Activated CD4-positive, alpha-beta T cell treated with anti-CD3 and anti-CD28 coated beads, Interleukin-2, amount 10 ng/mL, durations not matched to agents 7 days and 5 days (primary cell): Measurements from ENCODE around the gene FSIP2. TPM values are rescaled to one million over a fixed set of nuclear protein-coding genes. Genes with fewer than 3 reads are reported as not detected.
"Not testable (repeated sequence)": the region's sequence is repeated elsewhere in the genome, so short reads cannot be mapped to it uniquely, and the experiment has no call there.

Source experiments
- CTCF ChIA-PET: fragments of 350-600 bp; sonication (Branson Sonifier 250); formaldehyde crosslinking; loops from one replicate; lab custom pipeline; 2021; ENCODE audit warnings: antibody characterized with exemption; lab: Charles Lee
- POLR2A ChIA-PET: fragments of 350-600 bp; sonication (Branson Sonifier 250); formaldehyde crosslinking; loops from one replicate; lab custom pipeline; 2021; ENCODE audit warnings: antibody characterized with exemption; lab: Charles Lee
- DNase-seq: peaks from one replicate; pipeline ENCODE4 v3.0.0-alpha.2; 2020
- H3K27ac Mint-ChIP-seq: one replicate; pipeline ENCODE4 v1.8.0; 2021; ENCODE audit warnings: mild to moderate bottlenecking, moderate library complexity, mixed read lengths
- H3K27me3 Mint-ChIP-seq: one replicate; pipeline ENCODE4 v1.8.0; 2021; ENCODE audit warnings: mixed read lengths
- H3K36me3 Mint-ChIP-seq: one replicate; pipeline ENCODE4 v1.8.0; 2021; ENCODE audit warnings: low read depth, mixed read lengths
- H3K4me1 Mint-ChIP-seq: one replicate; pipeline ENCODE4 v1.8.0; 2021; ENCODE audit warnings: mixed read lengths
- H3K4me3 Mint-ChIP-seq: one replicate; pipeline ENCODE4 v1.8.0; 2021; ENCODE audit warnings: mild to moderate bottlenecking, moderate library complexity, mixed read lengths
- H3K9me3 Mint-ChIP-seq: one replicate; pipeline ENCODE4 v1.8.0; 2021; ENCODE audit warnings: mixed read lengths
- total RNA-seq, 2 experiments: library from RNA; stranded (reverse); gene quantifications; one replicate each; pipeline ENCODE4 v1.2.3, GENCODE V29; 2021

The FSIP2 gene
- total RNA-seq, 2 experiments from 2014 or later = 0.17 TPM

DNA sequence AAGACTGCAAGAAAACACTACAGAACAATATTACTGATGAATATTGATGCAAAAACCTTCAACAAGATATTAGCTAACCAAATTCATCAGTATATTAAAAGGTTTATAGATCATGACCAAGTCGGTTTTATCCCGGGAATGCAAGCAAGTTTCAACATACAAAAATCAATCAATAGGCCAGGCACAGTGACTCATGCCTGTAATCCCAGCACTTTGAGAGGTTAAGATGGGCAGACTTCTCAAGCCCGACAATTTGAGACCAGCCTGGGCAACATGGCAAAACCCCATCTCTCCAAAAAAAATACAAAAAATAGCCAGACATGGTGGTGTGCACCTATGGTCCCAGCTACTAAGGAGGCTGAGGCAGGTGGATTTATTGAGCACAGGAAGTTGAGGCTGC lies 82.9 kb downstream of the FSIP2 start:
- Mint-ChIP-seq H3K27ac (no peak overlapping the region), H3K9me3 (no peaks in the 10 kb centered on the region), H3K4me1 (no peaks in the 10 kb centered on the region), H3K27me3 (no peaks in the 10 kb centered on the region), H3K36me3 (no peaks in the 10 kb centered on the region), H3K4me3 (no peak overlapping the region)
- ChIA-PET CTCF (no interaction called here), POLR2A (no interaction called here)
- no peak for DNase-seq

DNA sequence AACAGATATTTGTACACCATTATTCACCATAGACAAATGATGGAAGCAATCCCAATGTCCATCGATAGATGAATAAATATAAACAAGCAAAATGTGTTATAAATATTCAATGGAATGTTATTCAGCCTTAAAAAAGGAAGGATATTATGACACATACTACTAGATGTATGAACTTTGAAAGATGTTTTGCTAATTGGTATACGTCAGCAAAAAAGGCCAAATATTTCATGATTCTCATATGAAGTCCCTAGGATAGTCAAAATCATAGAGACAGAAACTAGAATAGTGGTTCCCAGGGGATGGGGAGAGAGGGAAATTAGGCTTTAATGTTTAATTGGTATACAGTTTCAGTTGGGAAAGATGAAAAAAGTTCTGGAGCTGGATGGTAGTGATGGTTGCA lies 85.2 kb downstream of the FSIP2 start:
- no peak for DNase-seq
- Mint-ChIP-seq H3K4me1 (no peaks in the 10 kb centered on the region), H3K36me3 (no peaks in the 10 kb centered on the region), H3K9me3 (no peaks in the 10 kb centered on the region), H3K27ac (no peak overlapping the region), H3K27me3 (no peaks in the 10 kb centered on the region), H3K4me3 (no peak overlapping the region)
- CTCF ChIA-PET = no interaction called here
- POLR2A ChIA-PET = no interaction called here

DNA sequence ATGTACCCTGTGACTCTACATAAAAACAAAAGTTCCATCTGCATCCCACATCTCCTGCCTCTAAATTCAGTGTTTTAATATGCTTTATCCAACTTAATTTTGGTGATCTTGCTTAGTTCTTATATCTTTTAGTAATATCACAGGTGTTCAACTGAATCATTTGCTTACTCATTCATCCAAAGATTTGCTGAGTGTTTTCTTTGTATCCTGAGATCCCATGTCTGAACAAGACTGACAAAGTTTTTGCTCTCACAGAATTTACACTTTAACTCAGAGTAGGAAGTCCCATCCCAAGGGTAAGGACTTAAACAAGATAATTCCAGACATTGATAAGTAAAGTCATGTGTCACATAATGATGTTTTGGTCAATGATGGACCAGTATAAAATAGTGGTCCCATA lies 87.0 kb downstream of the FSIP2 start:
- Mint-ChIP-seq H3K4me3 (no peak overlapping the region), H3K27ac (no peak overlapping the region), H3K36me3 (no peaks in the 10 kb centered on the region), H3K27me3 (no peaks in the 10 kb centered on the region), H3K4me1 (no peaks in the 10 kb centered on the region), H3K9me3 (no peaks in the 10 kb centered on the region)
- POLR2A ChIA-PET = no interaction called here
- no peak for DNase-seq
- CTCF ChIA-PET = no interaction called here

DNA sequence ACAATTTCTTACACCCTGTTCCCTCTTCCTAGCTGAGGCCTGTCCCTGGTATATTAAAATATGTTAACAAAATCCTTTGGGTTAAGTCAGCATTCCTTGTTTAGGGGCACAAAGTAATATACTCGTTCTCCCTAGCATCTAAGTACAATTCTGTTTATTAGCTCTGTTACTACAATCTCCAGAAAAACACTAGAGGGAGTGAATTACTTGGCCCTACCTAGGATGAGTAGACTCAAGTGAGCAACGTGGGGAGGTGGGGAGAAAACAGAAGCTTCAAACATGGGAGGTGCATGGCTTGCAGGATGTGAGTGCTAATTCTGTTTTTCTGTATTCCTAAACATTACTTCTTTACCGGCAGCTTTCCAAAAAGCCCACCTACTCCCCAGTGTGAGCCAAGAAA lies 89.7 kb downstream of the FSIP2 start:
- no peaks in the 10 kb centered on the region for H3K4me1 Mint-ChIP-seq

DNA sequence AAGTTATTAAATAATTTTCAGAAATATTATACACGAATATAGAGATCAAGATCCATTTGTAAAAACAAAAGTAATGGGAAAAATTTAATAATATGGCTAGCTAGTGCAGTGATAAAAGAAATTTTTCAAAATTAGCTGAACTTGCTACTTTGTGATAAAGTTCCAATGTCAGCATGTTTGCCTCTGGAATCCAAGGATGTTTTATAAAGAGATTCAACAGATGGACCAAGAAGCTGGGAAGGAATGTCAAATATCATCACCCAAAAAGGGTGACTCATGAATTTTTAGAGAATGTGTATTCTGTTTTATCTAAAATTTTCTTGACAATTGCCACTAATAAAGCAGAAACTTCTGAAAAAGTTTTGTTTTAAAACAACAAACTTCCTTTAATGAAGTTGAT lies 95.3 kb downstream of the FSIP2 start:
- Mint-ChIP-seq H3K27me3 (no peaks in the 10 kb centered on the region), H3K9me3 (peaks cover 9% of the 10 kb centered on the region), H3K36me3 (no peaks in the 10 kb centered on the region), H3K4me3 (no peak overlapping the region), H3K27ac (no peak overlapping the region), H3K4me1 (no peaks in the 10 kb centered on the region)
- CTCF ChIA-PET = no interaction called here
- DNase-seq = no peak
- POLR2A ChIA-PET = no interaction called here

More for the DNA sequence above, 89.7 kb downstream of the FSIP2 start:
- ChIA-PET CTCF (no interaction called here), POLR2A (no interaction called here)
- Mint-ChIP-seq H3K9me3 (no peaks in the 10 kb centered on the region), H3K36me3 (no peaks in the 10 kb centered on the region), H3K27ac (no peak overlapping the region), H3K27me3 (no peaks in the 10 kb centered on the region), H3K4me3 (no peak overlapping the region)
- DNase-seq = no peak

DNA sequence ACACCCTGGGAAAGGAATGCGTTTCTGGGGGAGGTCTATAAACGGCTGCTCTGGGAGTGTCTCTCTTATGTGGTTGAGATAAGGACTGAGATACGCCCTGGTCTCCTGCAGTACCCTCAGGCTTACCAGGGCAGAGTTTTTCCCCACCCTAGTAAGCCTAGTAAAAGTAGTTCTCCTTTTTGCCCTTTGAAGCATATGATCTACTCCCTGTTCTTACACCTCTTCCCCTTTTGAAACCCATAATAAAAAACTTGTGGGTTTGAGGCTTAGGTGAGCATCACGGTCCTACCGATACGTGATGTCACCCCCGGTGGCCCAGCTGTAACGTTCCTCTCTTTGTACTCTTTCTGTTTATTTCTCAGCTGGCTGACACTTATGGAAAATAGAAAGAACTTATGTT lies 97.4 kb downstream of the FSIP2 start:
- H3K4me3 Mint-ChIP-seq = no peak overlapping the region
- POLR2A ChIA-PET = no interaction called here
- CTCF ChIA-PET = no interaction called here
- H3K27ac Mint-ChIP-seq = no peak overlapping the region
- no peak for DNase-seq
- no peaks in the 10 kb centered on the region for H3K4me1 Mint-ChIP-seq
- H3K27me3 Mint-ChIP-seq = no peaks in the 10 kb centered on the region
- peaks cover 9% of the 10 kb centered on the region for H3K9me3 Mint-ChIP-seq
- H3K36me3 Mint-ChIP-seq = no peaks in the 10 kb centered on the region

DNA sequence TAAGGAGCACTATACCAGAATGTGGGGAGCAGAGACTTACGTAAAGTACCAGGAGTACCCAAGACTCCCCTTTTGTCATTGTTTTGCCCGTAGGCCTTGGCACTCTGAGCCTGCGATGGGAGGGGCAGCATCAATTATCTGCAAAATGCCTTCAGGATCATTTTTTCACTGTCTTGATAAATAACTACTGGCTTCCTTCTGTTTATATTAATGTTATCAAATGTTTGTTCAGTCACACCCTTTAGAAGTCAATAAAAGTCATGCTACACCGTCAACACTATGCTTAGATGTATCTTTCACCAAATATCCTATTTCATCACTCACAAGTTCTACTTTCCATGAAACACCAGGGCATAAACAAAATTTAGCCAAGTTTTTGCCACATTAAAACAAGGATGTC lies 116.3 kb downstream of the FSIP2 start:
- no peaks in the 10 kb centered on the region for H3K27me3 Mint-ChIP-seq
- H3K9me3 Mint-ChIP-seq = peaks cover 7% of the 10 kb centered on the region
- H3K27ac Mint-ChIP-seq = no peak overlapping the region
- ChIA-PET POLR2A (no interaction called here), CTCF (no interaction called here)
- no peaks in the 10 kb centered on the region for H3K36me3 Mint-ChIP-seq
- H3K4me3 Mint-ChIP-seq = no peak overlapping the region
- no peaks in the 10 kb centered on the region for H3K4me1 Mint-ChIP-seq
- DNase-seq = no peak

DNA sequence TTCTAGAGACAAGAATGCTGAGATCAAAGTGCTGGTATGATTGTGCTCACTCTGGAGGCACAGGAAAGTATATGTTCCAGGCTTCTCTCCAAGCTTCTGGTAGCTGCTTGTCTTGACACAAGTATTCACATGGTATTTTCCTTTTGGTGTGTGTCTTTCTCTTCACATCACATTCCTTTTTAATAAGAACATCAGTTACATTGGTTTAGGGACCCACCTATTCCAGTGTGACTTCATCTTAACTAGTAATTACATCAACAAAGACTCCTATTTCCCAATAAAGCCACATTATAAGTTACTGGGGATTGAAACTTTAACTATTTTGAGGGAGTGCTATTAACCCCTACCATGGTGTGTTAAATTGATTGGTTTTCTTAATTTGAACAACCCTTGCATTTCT lies 119.1 kb downstream of the FSIP2 start:
- Mint-ChIP-seq H3K9me3 (peaks cover 7% of the 10 kb centered on the region), H3K36me3 (no peaks in the 10 kb centered on the region), H3K4me3 (no peak overlapping the region), H3K27me3 (no peaks in the 10 kb centered on the region), H3K27ac (no peak overlapping the region), H3K4me1 (no peaks in the 10 kb centered on the region)
- CTCF ChIA-PET = no interaction called here
- POLR2A ChIA-PET = no interaction called here
- no peak for DNase-seq

DNA sequence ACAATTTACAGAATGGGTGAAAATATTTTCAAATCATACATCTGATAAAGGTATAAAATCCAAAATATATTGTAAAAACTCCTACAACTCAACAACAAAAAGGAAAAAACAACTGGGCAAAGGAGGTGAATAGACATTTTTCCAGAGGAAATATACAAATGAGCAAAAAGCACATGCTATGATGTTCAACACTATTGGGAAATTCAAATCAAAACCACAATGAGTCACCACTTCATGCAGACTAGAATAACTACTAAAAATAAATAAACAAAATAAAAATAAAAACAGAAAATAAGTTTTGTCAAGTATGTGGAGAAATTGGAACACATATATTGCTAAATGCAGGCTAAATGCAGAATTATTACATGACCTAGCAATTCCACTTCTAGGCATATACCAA lies 120.9 kb downstream of the FSIP2 start:
- CTCF ChIA-PET = no interaction called here
- no peak for DNase-seq
- POLR2A ChIA-PET = no interaction called here
- Mint-ChIP-seq H3K27me3 (no peaks in the 10 kb centered on the region), H3K4me1 (no peaks in the 10 kb centered on the region), H3K27ac (no peak overlapping the region), H3K9me3 (peaks cover 10% of the 10 kb centered on the region), H3K4me3 (no peak overlapping the region), H3K36me3 (no peaks in the 10 kb centered on the region)

DNA sequence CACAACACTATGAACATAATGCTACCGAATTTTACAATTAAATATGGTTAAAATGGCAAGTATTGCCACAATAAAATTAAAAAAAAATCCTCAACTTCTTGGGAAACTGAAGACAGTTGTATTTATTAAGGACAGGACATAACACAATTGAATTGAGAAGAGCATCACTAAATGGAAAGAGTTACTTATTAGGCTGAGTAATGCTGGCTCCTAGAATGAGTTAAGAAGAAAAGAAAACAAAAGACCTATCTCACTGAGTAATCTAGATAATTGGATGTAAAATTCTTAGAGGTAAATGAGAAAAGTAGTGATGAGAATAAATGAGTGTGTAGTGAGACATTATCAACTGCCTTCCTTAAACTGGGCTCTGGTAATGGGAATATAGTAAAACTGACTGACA lies 121.7 kb downstream of the FSIP2 start:
- H3K27me3 Mint-ChIP-seq = no peaks in the 10 kb centered on the region
- no peak for DNase-seq
- POLR2A ChIA-PET = no interaction called here

DNA sequence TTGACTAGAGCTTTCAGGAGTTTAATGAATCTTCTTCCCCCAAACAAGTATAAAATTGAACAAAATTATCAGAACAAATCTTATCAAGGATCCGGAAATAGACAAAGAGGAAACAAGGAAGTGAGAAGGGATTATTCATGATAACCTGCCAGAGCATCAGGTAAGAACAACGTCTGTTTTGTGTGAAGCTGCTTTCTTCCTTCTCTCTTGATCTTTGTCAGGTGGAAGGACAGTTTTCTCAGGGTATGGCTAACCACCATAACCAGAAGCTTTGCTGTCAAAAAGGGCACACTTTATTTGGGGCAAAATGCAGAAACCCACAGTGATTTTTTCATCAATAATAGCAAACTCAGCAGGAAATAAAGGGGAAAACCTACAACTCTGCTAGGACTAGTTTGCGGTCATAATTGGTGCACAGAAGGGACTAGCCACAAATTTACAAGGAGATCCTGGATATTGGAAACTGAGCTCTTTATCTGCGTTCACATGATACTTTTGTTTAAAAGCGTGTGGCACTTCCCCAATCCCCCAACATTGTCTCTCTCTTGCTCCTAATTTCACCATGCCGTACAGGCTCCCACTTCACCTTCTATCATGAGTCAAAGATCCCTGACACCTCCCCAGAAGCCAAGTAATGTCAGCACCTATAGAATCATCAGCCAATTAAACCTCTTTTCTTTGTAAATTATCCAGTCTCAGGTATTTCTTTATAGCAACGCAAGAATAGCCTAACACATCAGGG lies 124.2 kb downstream of the FSIP2 start:
- ChIA-PET POLR2A (no interaction called here), CTCF (no interaction called here)
- no peaks in the 10 kb centered on the region for H3K36me3 Mint-ChIP-seq
- no peaks in the 10 kb centered on the region for H3K27me3 Mint-ChIP-seq
- DNase-seq = no peak
- H3K4me1 Mint-ChIP-seq = no peaks in the 10 kb centered on the region
- peaks cover 11% of the 10 kb centered on the region for H3K9me3 Mint-ChIP-seq
- no peak overlapping the region for H3K27ac Mint-ChIP-seq
- H3K4me3 Mint-ChIP-seq = no peak overlapping the region

More for the DNA sequence above, 121.7 kb downstream of the FSIP2 start:
- Mint-ChIP-seq H3K9me3 (peaks cover 11% of the 10 kb centered on the region), H3K36me3 (no peaks in the 10 kb centered on the region), H3K4me1 (no peaks in the 10 kb centered on the region), H3K4me3 (no peak overlapping the region), H3K27ac (no peak overlapping the region)
- CTCF ChIA-PET = no interaction called here

DNA sequence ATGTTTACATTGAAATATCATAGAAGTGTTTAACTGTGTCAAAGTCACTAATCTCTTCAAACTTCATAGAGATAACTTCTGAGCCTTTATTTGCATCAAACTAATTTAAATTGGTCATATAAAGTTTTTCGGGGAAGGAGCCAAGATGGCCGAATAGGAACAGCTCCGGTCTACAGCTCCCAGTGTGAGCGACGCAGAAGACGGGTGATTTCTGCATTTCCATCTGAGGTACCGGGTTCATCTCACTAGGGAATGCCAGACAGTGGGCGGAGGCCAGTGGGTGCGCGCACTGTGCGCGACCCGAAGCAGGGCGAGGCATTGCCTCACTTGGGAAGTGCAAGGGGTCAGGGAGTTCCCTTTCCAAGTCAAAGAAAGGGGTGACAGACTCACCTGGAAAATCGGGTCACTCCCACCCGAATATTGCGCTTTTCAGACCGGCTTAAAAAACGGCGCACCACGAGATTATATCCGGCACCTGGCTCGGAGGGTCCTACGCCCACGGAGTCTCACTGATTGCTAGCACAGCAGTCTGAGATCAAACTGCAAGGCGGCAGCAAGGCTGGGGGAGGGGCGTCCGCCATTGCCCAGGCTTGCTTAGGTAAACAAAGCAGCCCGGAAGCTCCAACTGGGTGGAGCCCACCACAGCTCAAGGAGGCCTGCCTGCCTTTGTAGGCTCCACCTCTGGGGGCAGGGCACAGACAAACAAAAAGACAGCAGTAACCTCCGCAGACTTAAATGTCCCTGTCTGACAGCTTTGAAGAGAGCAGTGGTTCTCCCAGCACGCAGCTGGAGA lies 126.1 kb downstream of the FSIP2 start:
- POLR2A ChIA-PET, H3K4me3 Mint-ChIP-seq, H3K4me1 Mint-ChIP-seq, H3K27me3 Mint-ChIP-seq, DNase-seq, H3K36me3 Mint-ChIP-seq, H3K27ac Mint-ChIP-seq, H3K9me3 Mint-ChIP-seq: not testable (repeated sequence)
- CTCF ChIA-PET = interaction anchor here (0.5 kb wide), 1 partner anchor 1111 kb away, joined by 3 read pairs; no protein-coding TSS in a partner anchor

DNA sequence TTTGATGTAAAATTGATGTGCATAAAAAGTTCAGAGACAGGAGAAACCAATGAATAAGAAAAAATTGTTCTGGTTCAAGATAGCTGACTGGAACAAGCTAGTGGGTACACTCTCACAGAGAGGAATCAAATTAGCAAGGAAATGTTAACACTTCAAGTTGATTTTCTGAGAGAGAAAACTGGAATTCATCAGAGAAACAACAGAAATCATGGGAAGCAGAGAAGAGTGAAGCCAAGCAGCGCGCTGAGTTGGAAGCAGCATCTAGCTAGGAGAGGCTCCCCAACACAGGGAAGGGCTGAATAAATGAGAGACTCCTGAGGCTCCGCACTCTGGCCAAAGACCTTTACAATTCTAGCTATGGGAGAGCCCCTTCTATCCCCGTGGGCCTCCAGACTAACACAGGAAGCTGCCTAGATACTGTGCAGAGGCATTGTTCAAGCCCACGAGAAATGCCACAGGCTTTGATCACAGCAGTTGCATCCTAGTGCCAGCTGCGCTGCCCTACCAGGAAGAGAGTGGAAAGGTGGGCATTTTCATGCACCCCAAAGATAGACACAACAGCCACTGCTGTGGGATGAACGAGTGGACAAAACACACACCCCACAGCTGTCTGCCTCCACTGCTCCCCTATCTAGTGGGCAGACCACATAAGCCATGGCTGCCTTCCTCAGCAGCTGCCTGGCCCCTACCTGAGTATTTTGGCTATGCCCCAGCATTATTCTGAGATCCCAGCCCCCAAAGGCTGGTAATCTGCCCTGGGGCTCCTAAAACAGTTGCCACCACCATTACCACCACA lies 136.7 kb downstream of the FSIP2 start:
- H3K4me3 Mint-ChIP-seq = no peak overlapping the region
- no peaks in the 10 kb centered on the region for H3K27me3 Mint-ChIP-seq
- CTCF ChIA-PET = no interaction called here
- DNase-seq = no peak
- POLR2A ChIA-PET = no interaction called here
- no peaks in the 10 kb centered on the region for H3K36me3 Mint-ChIP-seq
- peaks cover 3% of the 10 kb centered on the region for H3K9me3 Mint-ChIP-seq
- no peak overlapping the region for H3K27ac Mint-ChIP-seq
- no peaks in the 10 kb centered on the region for H3K4me1 Mint-ChIP-seq
